Left renal pelvis (tissue), 4 donors: ENCODE data around the gene AP1G2. TPM values are rescaled to one million over a fixed set of nuclear protein-coding genes. Genes with fewer than 3 reads are reported as not detected.
"Not testable (repeated sequence)": the region's sequence is repeated elsewhere in the genome, so short reads cannot be mapped to it uniquely, and the experiment has no call there.

ENCODE experiments used
- DNase-seq, 4 donors: peaks; one replicate each; pipeline ENCODE4 v3.0.0-alpha.2; 2013; ENCODE audit warnings: low read depth in 4 of 4, low spot score in 3 of 4
- polyA plus RNA-seq, 4 donors: library from polyadenylated mRNA; unstranded; fragments of 120-200 nt; gene quantifications; one replicate each; pipeline ENCODE4 v1.2.1, GENCODE V29; 2013; ENCODE audit not compliant: insufficient read length in 4 of 4

Gene AP1G2, protein sequence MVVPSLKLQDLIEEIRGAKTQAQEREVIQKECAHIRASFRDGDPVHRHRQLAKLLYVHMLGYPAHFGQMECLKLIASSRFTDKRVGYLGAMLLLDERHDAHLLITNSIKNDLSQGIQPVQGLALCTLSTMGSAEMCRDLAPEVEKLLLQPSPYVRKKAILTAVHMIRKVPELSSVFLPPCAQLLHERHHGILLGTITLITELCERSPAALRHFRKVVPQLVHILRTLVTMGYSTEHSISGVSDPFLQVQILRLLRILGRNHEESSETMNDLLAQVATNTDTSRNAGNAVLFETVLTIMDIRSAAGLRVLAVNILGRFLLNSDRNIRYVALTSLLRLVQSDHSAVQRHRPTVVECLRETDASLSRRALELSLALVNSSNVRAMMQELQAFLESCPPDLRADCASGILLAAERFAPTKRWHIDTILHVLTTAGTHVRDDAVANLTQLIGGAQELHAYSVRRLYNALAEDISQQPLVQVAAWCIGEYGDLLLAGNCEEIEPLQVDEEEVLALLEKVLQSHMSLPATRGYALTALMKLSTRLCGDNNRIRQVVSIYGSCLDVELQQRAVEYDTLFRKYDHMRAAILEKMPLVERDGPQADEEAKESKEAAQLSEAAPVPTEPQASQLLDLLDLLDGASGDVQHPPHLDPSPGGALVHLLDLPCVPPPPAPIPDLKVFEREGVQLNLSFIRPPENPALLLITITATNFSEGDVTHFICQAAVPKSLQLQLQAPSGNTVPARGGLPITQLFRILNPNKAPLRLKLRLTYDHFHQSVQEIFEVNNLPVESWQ
- polyA plus RNA-seq = 100 to 1,000 TPM in 1 of 4 donors, 10 to 100 TPM in 3; 47.5 to 119 (median 73.7) TPM

- DNase-seq = peak in 2 of 4 donors; percentile 65 to 75
Observed at GRCh38 chr14:23567186-23568020, at the start of gene AP1G2. Gene AP1G2, minus strand, starts transcription at chr14:23567791. Its CDS starts 477 bp downstream, at chr14:23567314.

DNA sequence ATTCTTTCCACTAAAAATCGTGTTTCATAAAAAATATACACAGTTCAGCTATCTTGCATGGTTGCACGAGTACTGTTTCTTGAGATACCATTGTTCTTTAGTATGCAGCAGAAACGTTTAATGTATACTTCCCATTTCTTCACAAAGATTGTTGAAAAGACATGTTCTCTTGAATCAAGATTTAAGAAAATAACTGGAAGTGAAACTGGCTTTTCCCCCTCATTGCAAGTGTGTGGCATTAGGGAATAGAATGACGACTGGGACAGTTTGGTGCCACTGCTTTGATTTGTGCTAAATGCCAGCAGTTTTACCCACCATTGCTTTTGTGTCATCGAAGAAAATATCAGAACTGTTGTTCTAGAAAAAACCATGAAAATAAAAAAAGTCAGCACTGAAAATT lies 48.3 kb upstream of the AP1G2 start:
- DNase-seq = no peak

- no peak for DNase-seq
Observed at GRCh38 chr14:23614395-23614828, 46.8 kb upstream of the AP1G2 start.

DNA sequence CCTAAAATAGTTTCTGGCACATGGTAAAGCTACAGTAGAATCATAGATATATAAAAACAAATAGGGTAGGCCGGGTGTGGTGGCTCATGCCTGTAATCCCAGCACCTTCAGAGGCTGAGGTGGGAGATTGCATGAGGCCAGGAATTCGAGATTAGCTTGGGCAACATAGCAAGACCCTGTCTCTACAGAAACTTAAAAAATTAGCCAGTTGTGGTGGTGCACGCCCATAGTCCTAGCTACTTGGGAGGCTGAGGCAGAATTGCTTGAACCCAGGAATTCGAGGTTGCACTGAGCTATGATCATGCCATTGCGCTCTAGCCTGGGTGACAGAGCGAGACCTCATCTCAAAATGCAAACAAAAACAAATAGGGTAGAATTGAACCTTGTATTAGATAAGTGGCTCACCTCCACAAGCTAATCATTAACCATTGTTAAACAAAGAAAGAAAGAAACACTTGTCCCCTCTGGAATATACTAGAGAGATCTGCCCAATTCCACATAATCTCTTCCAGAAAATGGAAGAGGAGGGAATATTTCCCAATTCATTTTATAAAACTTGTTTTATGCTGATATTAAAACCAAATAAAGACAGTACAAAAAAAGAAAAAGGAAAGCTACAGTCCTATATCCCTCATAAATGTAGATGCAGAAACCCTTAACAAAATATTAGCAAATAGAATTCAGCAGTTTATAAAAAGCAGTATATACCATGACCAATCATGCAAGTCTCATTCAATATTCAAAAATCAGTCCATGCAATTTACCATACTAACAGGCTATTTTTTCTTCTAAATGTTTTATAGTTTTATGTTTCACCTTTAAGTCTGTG lies 45.9 kb upstream of the AP1G2 start:
- no peak for DNase-seq

GRCh38 chr14:23612802-23613201 lies 45.2 kb upstream of the AP1G2 start:
- DNase-seq = no peak

DNA sequence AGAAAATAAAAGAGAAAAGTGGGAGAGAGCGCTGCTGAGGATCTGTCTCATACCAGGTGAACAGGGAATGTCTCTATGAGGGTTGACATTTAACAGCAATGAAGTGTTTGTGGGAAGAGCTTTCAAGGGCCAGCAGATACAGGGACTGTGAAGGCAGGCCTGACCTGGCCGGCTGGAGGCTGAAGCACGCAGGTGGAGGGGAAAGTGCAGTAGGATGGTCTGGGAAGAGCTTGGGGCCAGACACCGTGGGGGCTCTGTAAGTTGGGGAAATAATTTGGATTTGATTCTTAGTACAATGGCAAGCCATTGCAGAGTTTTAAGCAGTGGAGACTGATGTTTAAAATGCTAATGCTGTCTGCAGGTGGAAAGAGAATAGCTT lies 44.8 kb upstream of the AP1G2 start:
- no peak for DNase-seq

DNA sequence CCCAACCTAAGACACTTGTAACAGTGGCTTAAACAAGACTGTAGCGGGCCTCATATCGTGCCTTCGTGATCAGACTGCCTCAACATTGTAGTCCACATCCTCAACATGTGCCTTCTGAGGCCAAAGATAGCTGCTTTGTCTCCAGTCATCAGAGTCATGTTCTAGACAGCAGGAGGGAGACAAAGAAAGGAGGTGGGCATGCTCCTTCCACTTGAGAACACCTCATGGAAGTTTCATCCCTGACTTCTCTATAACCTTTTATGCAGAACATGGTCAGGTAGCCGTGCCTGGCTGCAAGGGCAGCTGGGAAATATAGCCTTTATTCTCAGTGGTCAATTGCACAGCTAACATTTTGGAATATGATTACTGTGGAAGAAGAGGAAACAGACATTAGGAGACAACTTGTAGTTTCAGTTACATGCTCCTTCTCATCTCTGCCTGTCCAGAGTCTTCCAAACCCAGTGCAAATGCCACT lies 43.3 kb upstream of the AP1G2 start:
- DNase-seq = no peak

DNA sequence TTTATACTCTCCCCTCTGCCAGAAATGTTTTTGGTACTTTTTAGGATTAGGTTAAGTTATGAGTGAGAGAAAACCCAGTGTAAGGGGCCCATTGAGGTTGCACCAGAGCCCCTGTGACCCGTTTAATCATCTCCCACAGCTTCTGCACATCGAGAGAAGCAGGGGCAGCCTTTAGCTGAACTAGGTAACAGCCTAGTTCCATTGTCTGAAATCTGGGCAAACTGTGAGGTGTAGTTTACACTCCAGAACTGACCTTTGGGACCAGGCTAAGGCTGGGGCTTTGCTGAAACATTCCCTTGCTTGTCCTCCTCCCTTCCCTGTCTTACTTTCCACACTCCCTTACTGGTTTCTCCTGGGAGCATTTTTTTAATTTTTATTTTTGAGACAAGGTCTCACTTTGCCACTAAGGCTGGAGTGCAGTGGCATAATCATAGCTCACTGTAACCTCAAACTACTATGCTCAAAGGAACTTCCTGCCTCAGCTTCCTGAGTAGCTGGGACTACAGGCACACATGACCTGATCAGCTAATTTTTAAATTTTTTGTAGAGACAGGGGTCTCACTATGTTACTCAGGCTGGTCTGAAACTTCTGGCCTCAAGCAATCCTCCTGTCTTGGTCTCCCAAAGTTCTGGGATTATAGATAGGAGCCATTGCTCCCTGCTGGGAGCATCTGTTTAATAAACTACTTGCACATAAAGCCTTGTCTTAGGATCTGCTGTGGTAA lies 42.7 kb upstream of the AP1G2 start:
- no peak for DNase-seq

DNA sequence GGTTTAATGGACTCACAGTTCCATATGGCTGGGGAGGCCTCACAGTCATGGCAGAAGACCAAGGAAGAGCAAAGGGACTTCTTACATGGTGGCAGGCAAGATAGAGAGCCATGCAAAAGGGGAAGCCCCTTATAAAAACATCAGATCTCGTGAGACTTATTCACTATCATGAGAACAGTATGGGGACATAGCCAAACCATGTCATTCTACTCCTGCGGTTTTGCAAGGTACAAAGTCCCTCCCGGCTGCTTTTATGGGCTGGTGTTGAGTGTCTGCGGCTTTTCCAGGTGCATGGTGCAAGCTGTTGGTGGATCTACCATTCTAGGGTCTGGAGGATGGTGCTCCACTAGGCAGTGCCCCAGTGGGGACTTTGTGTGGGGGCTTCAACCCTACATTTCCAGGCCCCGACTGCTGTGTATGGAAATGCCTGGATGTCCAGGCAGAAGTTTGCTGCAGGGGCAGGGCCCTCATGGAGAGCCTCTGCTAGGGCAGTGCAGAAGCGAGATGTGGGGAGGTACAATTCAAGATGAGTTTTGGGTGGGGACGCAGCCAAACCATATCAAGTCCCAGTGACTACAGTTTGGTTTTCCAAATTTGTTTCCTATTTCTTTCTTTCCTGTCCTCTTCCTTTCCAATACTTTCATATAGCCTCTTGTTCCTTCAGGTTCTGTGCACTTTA lies 42.0 kb upstream of the AP1G2 start:
- DNase-seq = not testable (repeated sequence)

GRCh38 chr14:23609001-23609400 lies 41.4 kb upstream of the AP1G2 start:
- no peak for DNase-seq

DNA sequence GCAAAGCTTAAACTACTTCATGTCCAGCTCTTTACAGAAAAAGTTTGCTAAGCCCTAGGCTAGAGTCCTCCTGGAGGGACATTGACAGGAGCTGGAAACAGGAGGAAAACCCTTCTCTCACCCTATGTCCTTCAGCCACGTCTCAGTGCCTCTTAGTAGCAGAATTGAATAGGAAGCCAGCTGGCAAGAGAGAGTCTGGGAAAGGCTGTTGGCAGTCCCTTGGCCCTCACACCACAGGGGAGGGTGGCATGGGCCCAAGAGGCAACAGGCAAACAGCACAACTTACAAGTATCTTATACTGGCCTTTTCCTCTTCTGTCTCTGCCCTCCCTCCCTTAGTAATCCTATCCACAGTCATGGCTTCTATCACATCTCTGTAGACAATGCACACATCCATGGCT lies 40.9 kb upstream of the AP1G2 start:
- DNase-seq = no peak

GRCh38 chr14:23605931-23606585 lies 38.5 kb upstream of the AP1G2 start:
- no peak for DNase-seq

- DNase-seq = no peak
Observed at GRCh38 chr14:23604675-23605170, 37.1 kb upstream of the AP1G2 start.

GRCh38 chr14:23604148-23604547 lies 36.6 kb upstream of the AP1G2 start:
- DNase-seq = no peak

DNA sequence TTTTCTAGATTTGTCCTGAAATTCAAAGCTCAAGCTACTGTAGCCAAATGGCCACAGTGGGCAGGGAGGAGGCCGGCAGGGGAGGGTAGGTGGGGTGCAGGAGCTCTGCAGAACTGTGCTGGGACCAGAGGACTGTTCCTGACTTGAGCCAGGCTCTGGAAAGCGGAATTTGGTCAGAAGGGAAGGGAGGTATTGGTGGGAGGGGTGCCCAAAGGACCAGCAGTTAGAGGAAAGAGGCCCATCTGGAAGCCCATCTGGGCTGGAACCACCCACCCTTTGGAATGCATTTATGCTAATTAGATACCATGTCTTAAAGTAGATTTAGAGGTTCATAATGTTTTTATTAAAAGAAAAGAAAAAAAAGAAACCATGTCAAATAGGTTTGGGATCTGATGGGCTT lies 35.5 kb upstream of the AP1G2 start:
- DNase-seq = no peak

DNA sequence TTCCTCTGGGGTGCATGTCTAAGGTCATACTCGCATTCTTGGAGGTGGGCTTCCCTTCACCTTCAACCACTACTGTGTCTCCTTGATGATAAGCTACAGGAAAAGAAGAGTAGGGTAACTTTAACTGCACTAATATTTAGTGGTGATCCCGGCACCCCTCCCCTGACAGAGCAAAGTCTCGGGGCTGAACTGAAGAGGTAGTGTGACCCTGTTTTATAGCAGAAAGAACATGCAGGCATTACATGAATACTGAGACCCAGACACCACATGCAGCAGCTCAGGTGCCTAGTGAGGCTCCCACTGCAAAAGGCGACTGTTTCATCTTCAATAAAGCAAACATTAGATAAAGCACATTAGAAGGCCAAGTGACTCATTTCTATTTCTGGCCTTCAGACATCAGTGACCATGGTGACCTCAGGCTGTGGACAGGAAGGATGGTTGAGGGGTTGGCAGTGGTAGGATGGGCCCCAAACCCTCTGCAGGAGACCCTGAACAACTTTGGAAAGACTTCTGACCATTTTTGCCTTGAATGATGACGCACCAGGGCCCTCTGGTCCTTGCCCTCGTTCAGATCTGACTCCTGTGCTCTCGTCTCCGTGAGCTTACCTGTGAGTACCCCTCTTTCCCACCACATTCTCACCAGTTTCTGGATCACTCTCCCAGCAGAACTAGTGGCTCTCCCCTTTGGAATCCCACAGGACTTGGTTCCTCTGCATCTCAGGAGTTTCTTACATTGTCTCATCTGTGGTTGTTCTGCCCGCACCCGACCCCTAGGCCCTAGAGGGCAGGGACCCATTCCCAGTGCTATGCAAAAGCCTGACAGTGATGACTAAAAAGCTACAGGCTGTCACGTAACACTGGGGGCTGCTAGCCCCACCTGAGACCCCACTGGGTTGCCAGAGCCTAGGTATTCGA lies 34.8 kb upstream of the AP1G2 start:
- no peak for DNase-seq

- DNase-seq = no peak
Observed at GRCh38 chr14:23601845-23602180, 34.2 kb upstream of the AP1G2 start.
